Kidney (tissue), 14 donors: ENCODE measurements around the gene TSPOAP1. TPM values are rescaled to one million over a fixed set of nuclear protein-coding genes. Genes with fewer than 3 reads are reported as not detected.

ENCODE experiments used
- DNase-seq, 5 donors: peaks; one replicate each; pipeline ENCODE4 v3.0.0-alpha.2; 2013 to 2020
- FAIRE-seq: peaks from 2 replicates; lab custom pipeline; 2012; peaks lifted over from hg19 to GRCh38; lab: Jason Lieb, UNC
- H3K27ac ChIP-seq, 2 donors: one replicate each; pipeline ENCODE4 v1.7.0; 2013; ENCODE audit warnings: low read depth in 2 of 2, low read length in 2 of 2, inconsistent platforms in 1 of 2
- H3K27me3 ChIP-seq: one replicate; pipeline ENCODE4 v1.7.1; 2013; ENCODE audit warnings: low read length, inconsistent platforms; ENCODE audit not compliant: control insufficient read depth, insufficient read depth
- H3K36me3 ChIP-seq, 3 donors: one replicate each; pipeline versions ENCODE4 v1.7.0 to v1.7.1; 2013; ENCODE audit warnings: low read length in 3 of 3, control low read depth in 1 of 3, inconsistent platforms in 1 of 3; ENCODE audit not compliant: insufficient read depth in 3 of 3, control insufficient read depth in 2 of 3
- H3K4me1 ChIP-seq, 3 donors: one replicate each; pipeline versions ENCODE4 v1.7.0 to v1.7.1; 2013; ENCODE audit warnings: low read length in 3 of 3, inconsistent platforms in 1 of 3, low read depth in 1 of 3; ENCODE audit not compliant: control insufficient read depth in 2 of 3, insufficient read depth in 2 of 3
- H3K4me3 ChIP-seq, 3 donors: one replicate each; pipeline versions ENCODE4 v1.7.0 to v1.8.1; 2013; ENCODE audit warnings: low read length in 3 of 3, control low read depth in 1 of 3, inconsistent platforms in 1 of 3
- H3K9ac ChIP-seq, 3 donors: one replicate each; pipeline versions ENCODE4 v1.7.0 to v1.7.1; 2013; ENCODE audit warnings: low read length in 3 of 3, control low read depth in 1 of 3, inconsistent platforms in 1 of 3
- H3K9me3 ChIP-seq, 3 donors: one replicate each; pipeline versions ENCODE4 v1.7.0 to v1.7.1; 2013; ENCODE audit warnings: low read length in 3 of 3, control low read depth in 1 of 3, inconsistent platforms in 1 of 3; ENCODE audit not compliant: control insufficient read depth in 2 of 3, insufficient read depth in 1 of 3
- CTCF ChIP-seq: IDR thresholded peaks from 3 replicates; pipeline ENCODE4 v1.5.1; 2012; ENCODE audit warnings: mild to moderate bottlenecking, moderate library complexity, borderline replicate concordance; ENCODE audit not compliant: insufficient read depth; ENCODE audit errors: extremely low read depth
- intact Hi-C: fragments of 100-400 bp; cut with DNase I; formaldehyde crosslinking; loops from one replicate; pipeline ENCODE4 v1.11.1; 2022
- polyA plus RNA-seq: library from polyadenylated mRNA; stranded (reverse); fragments of 350-450 nt; fragmentation: Illumina TruSeq; extraction: RNeasy Lipid Tissue Mini Kit (QIAGEN cat#74804); gene quantifications from one replicate; pipeline ENCODE4 v1.2.3, GENCODE V29; 2014; ENCODE audit warnings: low read depth, low replicate concordance; ENCODE audit not compliant: insufficient read depth
- total RNA-seq: library from RNA; stranded (reverse); fragmentation: NEBNext Ultra II Directional; extraction: Animal tissue kit (Norgen Biotek cat#: 25700); gene quantifications from one replicate; pipeline ENCODE4 v1.2.1, GENCODE V29; 2021
- donor health status: control.
- donor health status: control.
- donor health status: control.
- donor health status: control.
- donor health status: control.
- donor health status: DM: yes; HTN: yes; CAD: no.
- donor health status: Normal renal cell carcinoma (clear cell type).

Gene TSPOAP1
- total and polyA plus RNA-seq, 2 donors from 2014 or later: 12.5 to 30.6 TPM

GRCh38 chr17:58353389-58353825 lies 24.8 kb upstream of the TSPOAP1 start:
- Histone ChIP-seq H3K9me3 (no peaks in the 10 kb centered on the region), H3K4me3 (peak overlapping the region in 2 of 3 donors; percentile 96 to 100), H3K36me3 (peaks cover 9 to 25% (median 16%) of the 10 kb centered on the region in 3 donors), H3K4me1 (peaks cover 0 to 11% (median 9%) of the 10 kb centered on the region in 3 donors), H3K9ac (peak overlapping the region in 2 of 3 donors; percentile 91 to 99), H3K27me3 (no peaks in the 10 kb centered on the region), H3K27ac (no peak overlapping the region)
- TF ChIP-seq CTCF: no peak
- no peak for DNase-seq
- intact Hi-C loops: no loop called here
- no peak for FAIRE-seq

- no peak for FAIRE-seq
- peaks cover 0 to 11% (median 9%) of the 10 kb centered on the region in 3 donors for H3K4me1 ChIP-seq
- H3K27me3 ChIP-seq: no peaks in the 10 kb centered on the region
- peaks cover 13 to 26% (median 22%) of the 10 kb centered on the region in 3 donors for H3K36me3 ChIP-seq
- intact Hi-C loops: no loop called here
- H3K4me3 ChIP-seq: peak overlapping the region; percentile 96 to 100 (median 100)
- peak overlapping the region; percentile 91 to 99 (median 93) for H3K9ac ChIP-seq
- peak in 4 of 5 donors; percentile 45 to 77 (median 67) for DNase-seq
- TF ChIP-seq CTCF: no peak
- H3K9me3 ChIP-seq: no peaks in the 10 kb centered on the region
- peak overlapping the region; percentile 79 to 85 for H3K27ac ChIP-seq
These were observed 24.2 kb upstream of the TSPOAP1 start for GRCh38 chr17:58352596-58353388.

- H3K4me1 ChIP-seq: peaks cover 0 to 11% (median 9%) of the 10 kb centered on the region in 3 donors
- no peaks in the 10 kb centered on the region for H3K9me3 ChIP-seq
- no peaks in the 10 kb centered on the region for H3K27me3 ChIP-seq
- intact Hi-C loops: no loop called here
- FAIRE-seq (no peak), DNase-seq (peak; percentile 96 to 97 (median 96))
- H3K27ac ChIP-seq: peak within 1 kb of the TSS; percentile 79 to 85
- peak within 1 kb of the TSS; percentile 97 to 100 (median 100) for H3K4me3 ChIP-seq
- H3K9ac ChIP-seq: peak within 1 kb of the TSS; percentile 91 to 99 (median 95)
- H3K36me3 ChIP-seq: peaks cover 14 to 30% (median 29%) of the 10 kb centered on the region in 3 donors
- TF ChIP-seq CTCF: no peak
These were observed 23.4 kb upstream of the TSPOAP1 start, which contains the start of gene SUPT4H1 for GRCh38 chr17:58351831-58352595. Gene SUPT4H1, minus strand, starts transcription at chr17:58352201. Its CDS starts 66 bp downstream, at chr17:58352135.
